Thyroid gland (tissue), 4 donors: ENCODE data around the gene LAX1. TPM values are rescaled to one million over a fixed set of nuclear protein-coding genes. Genes with fewer than 3 reads are reported as not detected.
"Not testable (repeated sequence)": the region's sequence is repeated elsewhere in the genome, so short reads cannot be mapped to it uniquely, and the experiment has no call there.

Experiments used
- DNase-seq, 2 donors: peaks; one replicate each; pipeline ENCODE4 v3.0.0-alpha.2; 2019
- H3K27ac ChIP-seq, 3 donors: fragments of 200-600 bp; sonication (generic); 1 replicate in 2 of 3; 2 replicates in 1 of 3; pipeline ENCODE4 v1.5.1; 2016 to 2019; ENCODE audit warnings: mild to moderate bottlenecking in 1 of 3, moderate library complexity in 1 of 3
- H3K27me3 ChIP-seq: fragments of 200-600 bp; sonication (generic); one replicate; pipeline ENCODE4 v1.5.1; 2019
- H3K36me3 ChIP-seq, 2 donors: fragments of 200-600 bp; sonication (generic); one replicate each; pipeline ENCODE4 v1.5.1; 2016 to 2019
- H3K4me1 ChIP-seq, 2 donors: fragments of 200-600 bp; sonication (generic); one replicate each; pipeline ENCODE4 v1.5.1; 2017 to 2019
- H3K4me3 ChIP-seq, 3 donors: fragments of 200-600 bp; sonication (generic); replicated peaks in 1 of 3; 1 replicate in 2 of 3; 2 replicates in 1 of 3; pipeline ENCODE4 v1.5.1; 2016; ENCODE audit warnings: mild to moderate bottlenecking in 1 of 3
- H3K9me3 ChIP-seq: fragments of 200-600 bp; sonication (generic); one replicate; pipeline ENCODE4 v1.5.1; 2017
- CTCF ChIP-seq, 6 experiments: fragments of 200-600 bp in 3 of 6; fragments of 450-650 bp in 3 of 6; sonication (generic) in 3 of 6; IDR thresholded peaks; one replicate each; pipeline ENCODE4 v1.5.1; 2016 to 2019; ENCODE audit warnings: antibody characterized with exemption in 6 of 6, mild to moderate bottlenecking in 2 of 6, inconsistent platforms in 1 of 6, moderate library complexity in 1 of 6
- POLR2A ChIP-seq, 2 donors: fragments of 450-650 bp; IDR thresholded peaks; one replicate each; pipeline ENCODE4 v1.6.1; 2017; ENCODE audit warnings: antibody characterized with exemption in 2 of 2, mild to moderate bottlenecking in 2 of 2, moderate library complexity in 1 of 2
- WGBS, 2 donors: methylation state at CpG; one replicate each; pipeline ENCODE4 v1.1.5; 2017; 5-methylcytosine and 5-hydroxymethylcytosine counted together
- intact Hi-C: fragments of 100-400 bp; cut with DNase I; formaldehyde crosslinking; loops from one replicate; pipeline ENCODE4 v1.15.1; 2023
- total RNA-seq, 4 donors: library from RNA; depleted of rRNA; stranded (reverse); fragments of >200 nt; gene quantifications; one replicate each; pipeline ENCODE4 v1.2.3, GENCODE V29; 2016

Gene LAX1
- total RNA-seq, 4 donors from 2014 or later: 0.22 to 0.67 (median 0.40) TPM; not detected in 1

GRCh38 chr1:203760506-203760905 lies 4.5 kb upstream of the LAX1 start:
- DNase-seq: peak; percentile 64 to 66
- H3K36me3 ChIP-seq: no peaks in the 10 kb centered on the region
- H3K4me3 ChIP-seq: no peak overlapping the region
- TF ChIP-seq POLR2A (IDR thresholded peaks at IDR 0.05) (no peak), CTCF (IDR thresholded peaks at IDR 0.05) (no peak)
- peaks cover 0 to 5% of the 10 kb centered on the region in 2 donors for H3K4me1 ChIP-seq
- H3K27ac ChIP-seq: peak overlapping the region in 1 of 3 donors; percentile 28
- no peaks in the 10 kb centered on the region for H3K27me3 ChIP-seq
- intact Hi-C loops: no loop called here
- no peaks in the 10 kb centered on the region for H3K9me3 ChIP-seq
- WGBS, 2 donors: 33 to 56% methylated on average over 3 of the region's 3 CpGs

- WGBS, 2 donors: 83 to 87% methylated on average over 7 of the region's 7 CpGs
- H3K27ac ChIP-seq, H3K9me3 ChIP-seq, intact Hi-C loops, H3K4me3 ChIP-seq, H3K4me1 ChIP-seq, DNase-seq, H3K27me3 ChIP-seq, H3K36me3 ChIP-seq: not testable (repeated sequence)
Measured at GRCh38 chr1:203761958-203762357, 3.0 kb upstream of the LAX1 start.

GRCh38 chr1:203763505-203763904 lies 1.5 kb upstream of the LAX1 start:
- no peaks in the 10 kb centered on the region for H3K27me3 ChIP-seq
- H3K9me3 ChIP-seq: no peaks in the 10 kb centered on the region
- intact Hi-C loops: no loop called here
- no peak overlapping the region for H3K4me3 ChIP-seq
- no peak overlapping the region for H3K27ac ChIP-seq
- no peak for TF ChIP-seq POLR2A (IDR thresholded peaks at IDR 0.05)
- no peak for TF ChIP-seq CTCF (IDR thresholded peaks at IDR 0.05)
- H3K36me3 ChIP-seq: no peaks in the 10 kb centered on the region
- WGBS, 2 donors: 97% methylated on average over 1 of the region's 1 CpG
- no peak for DNase-seq
- peaks cover 0 to 5% of the 10 kb centered on the region in 2 donors for H3K4me1 ChIP-seq

GRCh38 chr1:203764105-203765028 lies 616 bp upstream of the LAX1 start:
- no peak for DNase-seq
- no peaks in the 10 kb centered on the region for H3K36me3 ChIP-seq
- H3K27me3 ChIP-seq: no peaks in the 10 kb centered on the region
- H3K9me3 ChIP-seq: no peaks in the 10 kb centered on the region
- TF ChIP-seq CTCF (IDR thresholded peaks at IDR 0.05): no peak
- TF ChIP-seq POLR2A (IDR thresholded peaks at IDR 0.05): no peak
- intact Hi-C loops: no loop called here
- H3K27ac ChIP-seq: no peak overlapping the region
- 70 to 90% methylated on average over 3 of the region's 3 CpGs for WGBS, 2 donors
- no peak overlapping the region for H3K4me3 ChIP-seq
- H3K4me1 ChIP-seq: peaks cover 2 to 5% of the 10 kb centered on the region in 2 donors

GRCh38 chr1:203768256-203768655 lies 3.3 kb downstream of the LAX1 start:
- Histone ChIP-seq H3K4me3 (no peak overlapping the region), H3K9me3 (no peaks in the 10 kb centered on the region), H3K36me3 (no peaks in the 10 kb centered on the region), H3K27me3 (no peaks in the 10 kb centered on the region), H3K4me1 (peaks cover 0 to 9% of the 10 kb centered on the region in 2 donors), H3K27ac (no peak overlapping the region)
- intact Hi-C loops: no loop called here
- 75 to 82% methylated on average over 6 of the region's 6 CpGs for WGBS, 2 donors
- TF ChIP-seq POLR2A (IDR thresholded peaks at IDR 0.05) (no peak), CTCF (IDR thresholded peaks at IDR 0.05) (no peak)
- no peak for DNase-seq
